22Rv1 (cell line): ENCODE data around the gene SMAD6.

Experiments used
- ZFX ChIP-seq: fragments of 450-650 bp; IDR thresholded peaks from 2 replicates; pipeline ENCODE4 v1.6.1; 2017; ENCODE audit warnings: antibody characterized with exemption, borderline replicate concordance
- TF ChIP-seq, protein P1 (sequence below): fragments of 450-650 bp; IDR thresholded peaks from 2 replicates; pipeline ENCODE4 v1.5.1; 2017; ENCODE audit warnings: mild to moderate bottlenecking

DNA sequence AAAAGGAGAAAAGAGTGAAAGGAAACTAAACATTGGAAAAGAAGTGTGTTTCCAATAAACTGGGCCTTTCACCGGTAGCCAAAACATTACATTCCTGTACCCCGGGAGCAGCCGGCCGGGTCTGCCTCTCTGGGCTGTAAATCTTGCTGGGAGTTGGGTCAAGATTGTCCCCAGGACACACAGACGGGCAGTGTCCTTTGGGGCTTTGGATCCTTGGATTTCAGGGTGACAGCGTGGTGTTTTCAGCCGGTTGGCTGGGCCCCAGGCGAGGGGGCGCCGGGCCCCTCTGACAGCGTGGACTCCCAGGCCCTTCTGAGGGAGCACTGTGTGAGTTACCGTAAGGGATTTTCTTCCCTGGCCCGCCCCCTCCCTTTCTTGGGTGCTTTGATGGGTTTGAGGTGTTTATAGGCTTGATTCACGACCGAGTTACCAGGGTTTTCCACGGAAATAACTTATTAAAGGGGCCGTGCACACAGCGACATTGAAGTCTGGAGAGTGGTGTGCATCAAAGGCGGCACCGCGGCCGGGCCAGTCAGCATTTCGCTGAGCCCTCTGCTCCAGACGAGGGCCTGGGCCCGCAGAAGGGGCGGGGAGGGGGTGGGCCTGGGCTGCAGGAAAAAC is 27.4 kb downstream of the SMAD6 start:
- TF ChIP-seq, protein P1, sequence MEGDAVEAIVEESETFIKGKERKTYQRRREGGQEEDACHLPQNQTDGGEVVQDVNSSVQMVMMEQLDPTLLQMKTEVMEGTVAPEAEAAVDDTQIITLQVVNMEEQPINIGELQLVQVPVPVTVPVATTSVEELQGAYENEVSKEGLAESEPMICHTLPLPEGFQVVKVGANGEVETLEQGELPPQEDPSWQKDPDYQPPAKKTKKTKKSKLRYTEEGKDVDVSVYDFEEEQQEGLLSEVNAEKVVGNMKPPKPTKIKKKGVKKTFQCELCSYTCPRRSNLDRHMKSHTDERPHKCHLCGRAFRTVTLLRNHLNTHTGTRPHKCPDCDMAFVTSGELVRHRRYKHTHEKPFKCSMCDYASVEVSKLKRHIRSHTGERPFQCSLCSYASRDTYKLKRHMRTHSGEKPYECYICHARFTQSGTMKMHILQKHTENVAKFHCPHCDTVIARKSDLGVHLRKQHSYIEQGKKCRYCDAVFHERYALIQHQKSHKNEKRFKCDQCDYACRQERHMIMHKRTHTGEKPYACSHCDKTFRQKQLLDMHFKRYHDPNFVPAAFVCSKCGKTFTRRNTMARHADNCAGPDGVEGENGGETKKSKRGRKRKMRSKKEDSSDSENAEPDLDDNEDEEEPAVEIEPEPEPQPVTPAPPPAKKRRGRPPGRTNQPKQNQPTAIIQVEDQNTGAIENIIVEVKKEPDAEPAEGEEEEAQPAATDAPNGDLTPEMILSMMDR = no peak
- TF ChIP-seq ZFX = no peak
